HEK293 (cell line): ENCODE measurements around the gene GPR34.

Source experiments
- CTCF ChIA-PET: fragments of 350-600 bp; formaldehyde crosslinking; extraction: SDS; loops from one replicate; lab custom pipeline; 2021; ENCODE audit warnings: antibody characterized with exemption; lab: Yijun Ruan, JAX
- POLR2A ChIA-PET: fragments of 300-600 bp; formaldehyde crosslinking; extraction: SDS; loops from one replicate; lab custom pipeline; 2020; ENCODE audit warnings: antibody characterized with exemption, inconsistent platforms; lab: Yijun Ruan, JAX
- H3K27ac ChIP-seq: fragments of 200-500 bp; sonication (Bioruptor generic); 2 replicates; pipeline ENCODE4 v1.5.1; 2014; ENCODE audit warnings: low read depth, low read length, control low read depth, inconsistent platforms; ENCODE audit errors: extremely low read depth
- H3K36me3 ChIP-seq, 2 experiments: fragments of 200-500 bp in 1 of 2; sonication (Bioruptor generic) in 1 of 2; 1 replicate in 1 of 2; 2 replicates in 1 of 2; pipeline ENCODE4 v1.5.1; 2014 to 2017; ENCODE audit warnings: inconsistent platforms in 2 of 2, low read length in 2 of 2; ENCODE audit not compliant: control insufficient read depth in 2 of 2, insufficient read depth in 1 of 2
- H3K4me1 ChIP-seq: fragments of 200-500 bp; sonication (Bioruptor generic); 2 replicates; pipeline ENCODE4 v1.5.1; 2014; ENCODE audit warnings: mild to moderate bottlenecking, low read length, inconsistent platforms; ENCODE audit not compliant: control insufficient read depth, insufficient read depth
- H3K4me3 ChIP-seq: 2 replicates; pipeline ENCODE4 v1.5.1; 2011; ENCODE audit warnings: low read depth, mild to moderate bottlenecking, control low read depth, low read length, moderate library complexity
- H3K9me3 ChIP-seq: fragments of 200-500 bp; sonication (Bioruptor generic); 2 replicates; pipeline ENCODE4 v1.5.1; 2014; ENCODE audit warnings: low read depth, low read length, inconsistent platforms; ENCODE audit not compliant: control insufficient read depth, insufficient read depth
- BCL11A ChIP-seq: fragments of 450-650 bp; formaldehyde crosslinking; IDR thresholded peaks from 2 replicates; pipeline ENCODE4 v1.5.1; 2016; ENCODE audit warnings: low read depth, missing biosample characterization, missing genetic modification characterization
- KLF1 ChIP-seq: fragments of 450-650 bp; formaldehyde crosslinking; IDR thresholded peaks from 2 replicates; pipeline ENCODE4 v1.5.1; 2016; ENCODE audit warnings: missing biosample characterization, missing genetic modification characterization
- PRDM1 ChIP-seq: fragments of 450-650 bp; formaldehyde crosslinking; IDR thresholded peaks from 2 replicates; pipeline ENCODE4; 2016; ENCODE audit warnings: missing biosample characterization, missing genetic modification characterization
- TCF7L2 ChIP-seq: IDR thresholded peaks from 2 replicates; pipeline ENCODE4 v1.6.1; 2011; ENCODE audit warnings: low read depth, mild to moderate bottlenecking, inconsistent platforms, low read length, moderate library complexity, borderline replicate concordance
- YY1 ChIP-seq: fragments of 450-650 bp; formaldehyde crosslinking; IDR thresholded peaks from 2 replicates; pipeline ENCODE4 v1.5.1; 2018; ENCODE audit warnings: missing biosample characterization, missing genetic modification characterization
- ZBTB1 ChIP-seq: fragments of 450-650 bp; formaldehyde crosslinking; IDR thresholded peaks from 2 replicates; pipeline ENCODE4 v1.5.1; 2016; ENCODE audit warnings: missing biosample characterization, missing genetic modification characterization
- ZBTB7A ChIP-seq: fragments of 450-650 bp; formaldehyde crosslinking; IDR thresholded peaks from 2 replicates; pipeline ENCODE4 v1.5.1; 2016; ENCODE audit warnings: low read depth, missing biosample characterization, missing genetic modification characterization
- ZNF146 ChIP-seq: fragments of 450-650 bp; formaldehyde crosslinking; IDR thresholded peaks from 2 replicates; pipeline ENCODE4 v1.5.1; 2016; ENCODE audit warnings: missing biosample characterization, missing genetic modification characterization
- ZNF311 ChIP-seq: fragments of 450-650 bp; formaldehyde crosslinking; IDR thresholded peaks from 2 replicates; pipeline ENCODE4 v1.5.1; 2017; ENCODE audit warnings: missing biosample characterization, missing genetic modification characterization, borderline replicate concordance
- ZNF423 ChIP-seq: fragments of 450-650 bp; formaldehyde crosslinking; IDR thresholded peaks from 2 replicates; pipeline ENCODE4 v1.5.1; 2016; ENCODE audit warnings: missing biosample characterization, missing genetic modification characterization
- ZNF585B ChIP-seq: fragments of 450-650 bp; formaldehyde crosslinking; IDR thresholded peaks from 2 replicates; pipeline ENCODE4 v1.5.1; 2016; ENCODE audit warnings: missing biosample characterization, missing genetic modification characterization
- ZNF610 ChIP-seq: fragments of 450-650 bp; formaldehyde crosslinking; IDR thresholded peaks from 2 replicates; pipeline ENCODE4 v1.5.1; 2016; ENCODE audit warnings: missing biosample characterization, missing genetic modification characterization, borderline replicate concordance
- ZNF629 ChIP-seq: fragments of 450-650 bp; formaldehyde crosslinking; IDR thresholded peaks from 2 replicates; pipeline ENCODE4 v1.5.1; 2017; ENCODE audit warnings: missing biosample characterization, missing genetic modification characterization
- ZNF837 ChIP-seq: fragments of 450-650 bp; formaldehyde crosslinking; IDR thresholded peaks from 2 replicates; pipeline ENCODE4 v1.5.1; 2016; ENCODE audit warnings: missing biosample characterization, missing genetic modification characterization
- ZNF843 ChIP-seq: fragments of 450-650 bp; formaldehyde crosslinking; IDR thresholded peaks from 2 replicates; pipeline ENCODE4 v1.5.1; 2016; ENCODE audit warnings: missing biosample characterization, missing genetic modification characterization
- TF ChIP-seq, protein P1 (sequence below): fragments of 450-650 bp; formaldehyde crosslinking; IDR thresholded peaks from 2 replicates; pipeline ENCODE4 v1.5.1; 2016; ENCODE audit warnings: missing biosample characterization, missing genetic modification characterization
- TF ChIP-seq, protein P2 (sequence below): fragments of 450-650 bp; formaldehyde crosslinking; IDR thresholded peaks from 2 replicates; pipeline ENCODE4 v1.5.1; 2017; ENCODE audit warnings: missing biosample characterization, mild to moderate bottlenecking, missing genetic modification characterization, moderate library complexity
- TF ChIP-seq, protein P3 (sequence below): fragments of 450-650 bp; formaldehyde crosslinking; IDR thresholded peaks from 2 replicates; pipeline ENCODE4 v1.5.1; 2017; ENCODE audit warnings: missing biosample characterization, missing genetic modification characterization
- TF ChIP-seq, protein P4 (sequence below): fragments of 450-650 bp; formaldehyde crosslinking; IDR thresholded peaks from 2 replicates; pipeline ENCODE4; 2016; ENCODE audit warnings: missing biosample characterization, missing genetic modification characterization

GPR34 gene

DNA sequence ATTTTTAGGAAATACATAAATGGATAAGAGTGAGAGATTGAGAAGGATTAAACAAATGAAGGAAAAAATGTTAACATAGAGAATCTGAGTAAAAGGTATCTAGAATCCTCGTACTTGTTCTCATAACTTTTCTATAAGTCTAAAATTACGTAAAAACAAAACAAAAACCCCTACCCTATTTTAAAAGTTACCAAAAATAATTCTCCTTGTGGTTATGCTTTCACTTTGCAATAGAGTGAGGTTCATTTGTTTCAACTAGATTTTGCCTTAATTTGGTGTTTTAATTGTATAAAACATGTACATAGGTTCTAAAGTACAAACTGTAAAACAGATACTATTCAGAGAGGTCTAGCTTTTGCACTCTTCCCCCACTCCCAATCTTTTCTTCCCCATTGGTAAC is 3.8 kb upstream of the GPR34 start:
- POLR2A ChIA-PET: no interaction called here
- Histone ChIP-seq H3K36me3 (no peaks in the 10 kb centered on the region), H3K4me3 (no peak overlapping the region), H3K27ac (no peak overlapping the region), H3K9me3 (no peaks in the 10 kb centered on the region), H3K4me1 (no peaks in the 10 kb centered on the region)
- TF ChIP-seq TCF7L2 (no peak), ZNF610 (no peak), ZNF629 (tag by site-specific recombination) (no peak), YY1 (no peak), KLF1 (no peak), ZNF146 (no peak), ZBTB7A (tag by site-specific recombination) (no peak), ZNF843 (tag by site-specific recombination) (no peak), ZNF423 (tag by site-specific recombination) (no peak), ZBTB1 (tag by site-specific recombination) (no peak), PRDM1 (tag by site-specific recombination) (no peak), ZNF585B (tag by site-specific recombination) (no peak)
- TF ChIP-seq, protein P1, sequence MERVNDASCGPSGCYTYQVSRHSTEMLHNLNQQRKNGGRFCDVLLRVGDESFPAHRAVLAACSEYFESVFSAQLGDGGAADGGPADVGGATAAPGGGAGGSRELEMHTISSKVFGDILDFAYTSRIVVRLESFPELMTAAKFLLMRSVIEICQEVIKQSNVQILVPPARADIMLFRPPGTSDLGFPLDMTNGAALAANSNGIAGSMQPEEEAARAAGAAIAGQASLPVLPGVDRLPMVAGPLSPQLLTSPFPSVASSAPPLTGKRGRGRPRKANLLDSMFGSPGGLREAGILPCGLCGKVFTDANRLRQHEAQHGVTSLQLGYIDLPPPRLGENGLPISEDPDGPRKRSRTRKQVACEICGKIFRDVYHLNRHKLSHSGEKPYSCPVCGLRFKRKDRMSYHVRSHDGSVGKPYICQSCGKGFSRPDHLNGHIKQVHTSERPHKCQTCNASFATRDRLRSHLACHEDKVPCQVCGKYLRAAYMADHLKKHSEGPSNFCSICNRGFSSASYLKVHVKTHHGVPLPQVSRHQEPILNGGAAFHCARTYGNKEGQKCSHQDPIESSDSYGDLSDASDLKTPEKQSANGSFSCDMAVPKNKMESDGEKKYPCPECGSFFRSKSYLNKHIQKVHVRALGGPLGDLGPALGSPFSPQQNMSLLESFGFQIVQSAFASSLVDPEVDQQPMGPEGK (tag by site-specific recombination): no peak
- TF ChIP-seq, protein P2, sequence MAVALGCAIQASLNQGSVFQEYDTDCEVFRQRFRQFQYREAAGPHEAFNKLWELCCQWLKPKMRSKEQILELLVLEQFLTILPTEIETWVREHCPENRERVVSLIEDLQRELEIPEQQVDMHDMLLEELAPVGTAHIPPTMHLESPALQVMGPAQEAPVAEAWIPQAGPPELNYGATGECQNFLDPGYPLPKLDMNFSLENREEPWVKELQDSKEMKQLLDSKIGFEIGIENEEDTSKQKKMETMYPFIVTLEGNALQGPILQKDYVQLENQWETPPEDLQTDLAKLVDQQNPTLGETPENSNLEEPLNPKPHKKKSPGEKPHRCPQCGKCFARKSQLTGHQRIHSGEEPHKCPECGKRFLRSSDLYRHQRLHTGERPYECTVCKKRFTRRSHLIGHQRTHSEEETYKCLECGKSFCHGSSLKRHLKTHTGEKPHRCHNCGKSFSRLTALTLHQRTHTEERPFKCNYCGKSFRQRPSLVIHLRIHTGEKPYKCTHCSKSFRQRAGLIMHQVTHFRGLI (tag by site-specific recombination): no peak
- TF ChIP-seq, protein P3, sequence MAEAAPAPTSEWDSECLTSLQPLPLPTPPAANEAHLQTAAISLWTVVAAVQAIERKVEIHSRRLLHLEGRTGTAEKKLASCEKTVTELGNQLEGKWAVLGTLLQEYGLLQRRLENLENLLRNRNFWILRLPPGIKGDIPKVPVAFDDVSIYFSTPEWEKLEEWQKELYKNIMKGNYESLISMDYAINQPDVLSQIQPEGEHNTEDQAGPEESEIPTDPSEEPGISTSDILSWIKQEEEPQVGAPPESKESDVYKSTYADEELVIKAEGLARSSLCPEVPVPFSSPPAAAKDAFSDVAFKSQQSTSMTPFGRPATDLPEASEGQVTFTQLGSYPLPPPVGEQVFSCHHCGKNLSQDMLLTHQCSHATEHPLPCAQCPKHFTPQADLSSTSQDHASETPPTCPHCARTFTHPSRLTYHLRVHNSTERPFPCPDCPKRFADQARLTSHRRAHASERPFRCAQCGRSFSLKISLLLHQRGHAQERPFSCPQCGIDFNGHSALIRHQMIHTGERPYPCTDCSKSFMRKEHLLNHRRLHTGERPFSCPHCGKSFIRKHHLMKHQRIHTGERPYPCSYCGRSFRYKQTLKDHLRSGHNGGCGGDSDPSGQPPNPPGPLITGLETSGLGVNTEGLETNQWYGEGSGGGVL (tag by site-specific recombination): no peak
- CTCF ChIA-PET: no interaction called here

DNA sequence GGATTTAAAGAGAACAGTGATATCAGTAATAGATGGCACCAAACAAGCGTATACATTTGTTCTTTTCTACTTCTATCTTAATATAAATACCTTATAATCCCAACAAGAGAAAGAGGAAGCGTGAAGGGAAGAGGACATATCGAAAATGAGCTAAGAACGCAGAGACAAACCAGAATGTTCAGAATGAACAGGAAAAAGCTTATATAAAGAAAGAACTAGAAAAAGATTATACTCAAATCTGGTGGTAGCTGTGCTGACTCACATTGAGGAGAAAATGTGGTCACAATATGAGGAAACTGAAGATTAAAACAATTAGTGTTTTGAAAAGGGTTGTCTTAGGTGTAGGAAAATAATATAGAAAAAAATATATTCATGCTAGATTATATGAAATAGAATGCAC is 2.0 kb upstream of the GPR34 start:
- H3K4me3 ChIP-seq: no peak overlapping the region
- ChIA-PET POLR2A (no interaction called here), CTCF (no interaction called here)
- TF ChIP-seq BCL11A (tag by site-specific recombination) (no peak), ZNF837 (tag by site-specific recombination) (no peak), ZNF311 (tag by site-specific recombination) (no peak)
- TF ChIP-seq, protein P4, sequence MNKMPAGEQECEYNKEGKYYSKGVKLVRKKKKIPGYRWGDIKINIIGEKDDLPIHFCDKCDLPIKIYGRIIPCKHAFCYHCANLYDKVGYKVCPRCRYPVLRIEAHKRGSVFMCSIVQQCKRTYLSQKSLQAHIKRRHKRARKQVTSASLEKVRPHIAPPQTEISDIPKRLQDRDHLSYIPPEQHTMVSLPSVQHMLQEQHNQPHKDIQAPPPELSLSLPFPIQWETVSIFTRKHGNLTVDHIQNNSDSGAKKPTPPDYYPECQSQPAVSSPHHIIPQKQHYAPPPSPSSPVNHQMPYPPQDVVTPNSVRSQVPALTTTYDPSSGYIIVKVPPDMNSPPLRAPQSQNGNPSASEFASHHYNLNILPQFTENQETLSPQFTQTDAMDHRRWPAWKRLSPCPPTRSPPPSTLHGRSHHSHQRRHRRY (tag by site-specific recombination): no peak
- no peak overlapping the region for H3K27ac ChIP-seq
- H3K36me3 ChIP-seq: no peaks in the 10 kb centered on the region
- no peaks in the 10 kb centered on the region for H3K9me3 ChIP-seq
- H3K4me1 ChIP-seq: no peaks in the 10 kb centered on the region
